Skeletal muscle tissue (tissue), 4 donors: ENCODE measurements around the gene PSMA1. TPM values are rescaled to one million over a fixed set of nuclear protein-coding genes. Genes with fewer than 3 reads are reported as not detected.
"Not testable (repeated sequence)": the region's sequence is repeated elsewhere in the genome, so short reads cannot be mapped to it uniquely, and the experiment has no call there.

Experiments used
- H3K27ac ChIP-seq: one replicate; pipeline ENCODE4 v1.7.0; 2013; ENCODE audit warnings: mild to moderate bottlenecking, low read depth, low read length, inconsistent platforms
- H3K27me3 ChIP-seq, 3 donors: one replicate each; pipeline ENCODE4 v1.7.0; 2013; ENCODE audit warnings: low read length in 3 of 3; ENCODE audit not compliant: control insufficient read depth in 3 of 3, insufficient read depth in 3 of 3
- H3K36me3 ChIP-seq, 3 donors: one replicate each; pipeline ENCODE4 v1.7.0; 2013; ENCODE audit warnings: low read length in 3 of 3; ENCODE audit not compliant: control insufficient read depth in 3 of 3, insufficient read depth in 3 of 3
- H3K4me1 ChIP-seq, 3 donors: one replicate each; pipeline ENCODE4 v1.7.0; 2013; ENCODE audit warnings: low read length in 3 of 3, mild to moderate bottlenecking in 3 of 3; ENCODE audit not compliant: control insufficient read depth in 3 of 3, insufficient read depth in 3 of 3
- H3K4me3 ChIP-seq, 3 donors: one replicate each; pipeline ENCODE4 v1.7.0; 2013; ENCODE audit warnings: low read length in 3 of 3
- H3K9ac ChIP-seq, 3 donors: one replicate each; pipeline ENCODE4 v1.7.0; 2013; ENCODE audit warnings: low read length in 3 of 3, mild to moderate bottlenecking in 3 of 3, moderate library complexity in 2 of 3, low read depth in 1 of 3
- H3K9me3 ChIP-seq, 3 donors: one replicate each; pipeline ENCODE4 v1.7.0; 2013; ENCODE audit warnings: low read length in 3 of 3; ENCODE audit not compliant: control insufficient read depth in 3 of 3
- total RNA-seq: library from RNA; depleted of rRNA; stranded (reverse); fragments of >200 nt; gene quantifications from one replicate; pipeline ENCODE4 v1.2.3, GENCODE V29; 2014
- donor health status: Osteomylitis.

PSMA1 gene
- total RNA-seq = 160 TPM

DNA sequence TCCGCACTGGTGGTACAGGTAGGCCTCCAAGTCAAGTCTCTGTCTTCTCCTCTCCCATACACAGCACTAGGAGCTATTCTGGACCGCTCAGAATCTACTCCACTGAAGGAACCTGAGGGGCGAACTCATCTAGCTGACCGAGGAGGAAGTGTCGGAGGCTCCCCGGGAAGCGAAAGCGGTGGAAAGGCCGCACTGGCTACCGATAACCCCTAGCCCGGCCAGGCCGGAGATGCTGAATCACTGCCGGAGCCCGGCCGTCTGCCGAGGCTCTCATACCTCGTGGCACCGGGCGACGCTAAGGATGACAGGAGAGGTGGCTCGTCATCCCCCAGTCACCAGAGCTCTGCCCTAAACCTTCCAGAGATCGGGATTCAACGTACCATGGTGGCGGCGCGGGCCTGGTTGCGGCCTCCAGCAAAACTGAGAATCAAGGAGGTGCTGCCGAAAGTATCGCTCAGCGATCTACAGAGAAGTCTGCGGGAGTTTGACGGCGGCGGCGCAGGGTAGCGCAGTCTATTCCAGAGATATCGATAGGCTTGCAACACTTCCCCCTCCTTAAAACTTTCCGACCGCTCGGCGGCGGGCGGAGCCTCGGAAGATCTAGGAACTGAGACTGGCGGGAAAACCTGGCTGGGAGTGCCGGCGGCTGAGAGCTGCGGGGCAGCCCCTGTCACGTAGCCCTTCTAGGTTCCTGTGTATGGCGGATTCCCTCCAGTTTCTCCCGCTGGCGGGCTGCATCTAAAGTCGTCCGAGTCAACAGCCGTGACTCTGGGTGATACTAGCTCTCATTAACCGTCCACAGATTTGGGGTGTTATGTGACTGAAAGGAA is at the start of gene PSMA1:
PSMA1 (minus strand) TSS at position 470 of the 830 bp plus-strand sequence; CDS start at position 383, 87 bp downstream.
- Histone ChIP-seq H3K4me3 (peak within 1 kb of the TSS; percentile 80 to 99 (median 95)), H3K36me3 (peaks cover 3 to 25% (median 16%) of the 10 kb centered on the region in 3 donors), H3K9me3 (no peaks in the 10 kb centered on the region), H3K9ac (peak within 1 kb of the TSS; percentile 92 to 100 (median 98)), H3K4me1 (peaks cover 8 to 17% (median 17%) of the 10 kb centered on the region in 3 donors), H3K27me3 (no peaks in the 10 kb centered on the region), H3K27ac (peak within 1 kb of the TSS; percentile 91)

DNA sequence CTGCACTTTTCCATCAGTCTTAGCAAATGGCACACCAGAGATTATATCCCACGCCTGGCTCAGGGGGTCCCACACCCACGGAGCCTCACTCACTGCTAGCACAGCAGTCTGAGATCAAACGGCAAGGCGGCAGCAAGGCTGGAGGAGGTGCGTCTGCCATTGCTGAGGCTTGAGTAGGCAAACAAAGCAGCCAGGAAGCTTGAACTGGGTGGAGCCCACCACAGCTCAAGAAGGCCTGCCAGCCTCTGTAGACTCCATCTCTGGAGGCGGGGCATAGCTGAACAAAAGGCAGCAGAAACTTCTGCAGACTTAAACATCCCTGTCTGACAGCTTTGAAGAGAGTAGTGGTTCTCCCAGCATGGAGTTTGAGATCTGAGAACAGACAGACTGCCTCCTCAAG is 49.3 kb upstream of the PSMA1 start:
- not testable (repeated sequence) for H3K4me1 ChIP-seq, H3K4me3 ChIP-seq, H3K9me3 ChIP-seq, H3K27ac ChIP-seq, H3K27me3 ChIP-seq, H3K36me3 ChIP-seq, H3K9ac ChIP-seq

DNA sequence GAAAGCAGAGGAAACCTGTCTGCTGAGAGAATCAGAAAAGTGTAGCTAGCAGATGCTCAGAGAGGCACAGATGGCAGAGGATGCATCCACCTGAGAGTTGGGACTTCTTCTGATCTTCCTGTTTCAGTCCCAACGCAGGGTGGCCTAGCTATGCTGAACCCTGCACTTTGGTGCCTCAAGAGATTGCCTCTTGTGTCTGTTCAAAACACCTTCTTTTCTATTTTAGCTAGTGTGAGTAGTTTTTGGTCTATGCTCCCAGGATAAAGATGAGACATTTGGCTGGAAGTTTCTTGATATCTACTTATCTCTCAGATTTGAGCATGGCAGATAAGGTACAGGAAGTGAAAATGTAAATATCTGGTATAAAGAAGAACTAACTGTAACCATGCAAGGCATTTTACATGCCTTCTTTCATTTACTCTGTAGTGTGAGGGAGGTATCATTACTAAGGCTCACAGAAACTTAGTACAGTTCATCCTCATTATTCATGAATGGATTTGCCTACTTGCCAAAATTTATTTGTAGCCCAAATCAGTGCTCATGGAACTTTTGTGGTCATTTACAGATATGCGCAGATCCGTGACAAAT is 47.0 kb upstream of the PSMA1 start:
- no peaks in the 10 kb centered on the region for H3K36me3 ChIP-seq
- H3K9me3 ChIP-seq = no peaks in the 10 kb centered on the region

DNA sequence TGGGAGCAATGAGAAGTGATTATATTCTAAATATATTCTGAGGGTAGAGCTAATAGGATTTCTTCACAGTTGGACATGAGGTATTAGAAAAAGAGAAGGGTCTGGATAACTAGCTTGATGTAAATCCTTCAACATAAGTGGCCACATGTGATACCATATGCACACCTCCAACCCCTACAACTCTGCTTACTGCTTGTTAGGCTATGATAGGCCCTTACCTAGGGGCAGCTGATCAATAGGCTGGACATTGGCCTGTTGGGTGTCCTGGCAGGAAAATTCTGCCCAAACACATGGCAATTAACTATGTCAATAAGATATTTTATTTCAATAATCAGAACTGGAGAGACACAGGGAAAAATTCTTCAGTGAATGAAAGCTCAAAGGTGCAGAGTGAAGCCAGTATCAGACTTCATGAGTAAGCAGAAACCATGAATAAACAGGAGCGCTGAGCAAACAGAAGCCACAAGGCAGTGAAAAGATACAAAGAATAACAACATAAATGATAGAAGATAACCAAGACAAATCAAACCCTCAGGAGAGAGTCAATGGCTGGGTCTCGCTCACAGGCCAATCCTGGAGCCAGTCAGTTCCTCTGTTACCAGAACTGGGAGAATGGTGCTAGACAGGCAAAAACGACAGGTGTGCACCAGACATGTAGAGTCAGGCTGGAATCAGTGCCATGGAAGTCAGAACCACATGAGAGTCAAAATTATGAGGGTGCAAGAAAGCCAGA is 46.3 kb upstream of the PSMA1 start:
- Histone ChIP-seq H3K27me3 (no peaks in the 10 kb centered on the region), H3K36me3 (no peaks in the 10 kb centered on the region), H3K4me1 (no peaks in the 10 kb centered on the region), H3K9me3 (no peaks in the 10 kb centered on the region), H3K27ac (no peak overlapping the region), H3K9ac (no peak overlapping the region), H3K4me3 (no peak overlapping the region)

More for the DNA sequence above, 47.0 kb upstream of the PSMA1 start:
- Histone ChIP-seq H3K9ac (no peak overlapping the region), H3K4me3 (no peak overlapping the region), H3K4me1 (no peaks in the 10 kb centered on the region), H3K27me3 (no peaks in the 10 kb centered on the region), H3K27ac (no peak overlapping the region)

DNA sequence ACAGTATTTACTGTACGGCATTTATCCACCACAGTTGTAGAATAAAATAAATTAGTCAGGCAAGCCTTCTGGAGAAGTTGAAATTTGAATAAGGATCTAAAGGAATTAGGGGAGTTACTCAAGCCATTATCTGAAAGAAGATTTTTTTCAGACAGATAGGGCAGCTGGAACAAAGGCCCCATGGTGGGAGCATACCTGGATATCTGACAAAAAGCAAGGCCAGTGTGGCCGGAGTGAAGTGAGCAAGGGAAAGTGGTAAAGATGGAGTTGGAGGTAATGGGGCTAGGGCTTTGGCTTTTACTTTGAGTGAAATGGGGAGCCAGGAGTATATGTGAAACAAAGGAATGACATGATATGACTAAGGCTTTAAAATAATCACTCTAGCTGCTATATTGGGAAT is 45.7 kb upstream of the PSMA1 start:
- Histone ChIP-seq H3K4me3 (no peak overlapping the region), H3K36me3 (no peaks in the 10 kb centered on the region), H3K9me3 (no peaks in the 10 kb centered on the region), H3K27ac (no peak overlapping the region), H3K9ac (no peak overlapping the region), H3K4me1 (no peaks in the 10 kb centered on the region), H3K27me3 (no peaks in the 10 kb centered on the region)

DNA sequence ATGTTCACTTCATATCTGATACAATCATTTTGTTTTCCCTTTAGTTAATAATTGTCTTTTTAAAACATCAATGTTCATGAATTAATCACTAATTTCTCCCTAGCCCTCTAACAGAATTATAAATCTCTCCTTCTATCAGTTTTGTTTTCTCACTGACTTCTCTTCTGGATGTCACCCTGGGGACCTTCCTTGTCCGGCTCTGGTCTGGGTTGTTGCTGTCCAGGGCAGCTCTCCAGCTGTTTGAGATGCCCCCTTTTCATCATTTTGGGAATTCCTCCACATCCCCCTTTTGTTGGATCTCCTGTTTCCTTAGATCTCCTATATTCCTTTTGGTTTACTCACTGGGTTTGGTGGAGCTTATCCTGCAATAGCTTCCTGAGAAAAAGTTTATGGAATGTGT is 35.6 kb upstream of the PSMA1 start:
- H3K27ac ChIP-seq = no peak overlapping the region
- no peaks in the 10 kb centered on the region for H3K9me3 ChIP-seq
- no peaks in the 10 kb centered on the region for H3K27me3 ChIP-seq
- no peaks in the 10 kb centered on the region for H3K4me1 ChIP-seq
- H3K4me3 ChIP-seq = no peak overlapping the region
- no peak overlapping the region for H3K9ac ChIP-seq
- no peaks in the 10 kb centered on the region for H3K36me3 ChIP-seq

DNA sequence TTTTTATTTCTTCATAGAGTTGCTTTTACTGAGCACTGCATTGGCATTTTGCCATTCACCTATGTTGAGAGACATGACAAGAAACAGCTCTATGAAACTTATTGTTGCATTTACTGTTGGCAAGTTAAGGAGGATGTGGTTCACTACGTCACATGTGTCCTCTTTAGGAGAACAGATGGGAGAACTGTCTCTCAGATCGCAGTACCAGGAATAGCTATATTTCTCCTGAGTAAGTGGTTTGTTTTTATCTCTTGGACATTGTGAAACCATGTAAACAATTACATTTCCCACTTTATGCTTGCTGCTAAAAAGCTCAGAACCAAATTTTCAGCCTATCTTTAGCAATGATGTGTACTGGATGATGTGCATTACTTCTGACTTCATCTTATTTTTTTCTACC is 34.8 kb upstream of the PSMA1 start:
- Histone ChIP-seq H3K27ac (no peak overlapping the region), H3K36me3 (no peaks in the 10 kb centered on the region), H3K4me3 (no peak overlapping the region), H3K9me3 (no peaks in the 10 kb centered on the region), H3K4me1 (no peaks in the 10 kb centered on the region), H3K27me3 (no peaks in the 10 kb centered on the region), H3K9ac (no peak overlapping the region)

DNA sequence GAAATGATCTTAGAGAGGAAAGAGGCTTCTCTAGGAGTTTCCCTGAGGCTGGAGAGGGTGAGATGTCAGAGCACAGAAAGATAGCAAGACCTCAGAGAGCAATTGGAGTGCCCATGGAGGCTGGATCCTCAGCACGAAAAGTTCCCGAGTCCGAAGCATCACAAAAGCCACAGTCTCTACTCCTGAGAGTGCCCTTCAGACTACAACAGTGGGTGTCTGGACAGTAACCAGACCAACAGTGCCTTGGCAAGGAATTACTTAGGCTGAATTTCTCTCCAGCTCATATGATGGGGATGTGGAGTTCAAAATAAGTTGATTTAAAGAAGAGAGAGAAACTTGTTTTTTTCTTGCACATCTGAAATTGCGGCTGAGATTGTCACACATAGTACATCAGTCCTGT is 31.9 kb upstream of the PSMA1 start:
- H3K9me3 ChIP-seq = no peaks in the 10 kb centered on the region
- H3K4me3 ChIP-seq = no peak overlapping the region
- H3K36me3 ChIP-seq = no peaks in the 10 kb centered on the region
- H3K27ac ChIP-seq = no peak overlapping the region
- no peaks in the 10 kb centered on the region for H3K4me1 ChIP-seq
- no peaks in the 10 kb centered on the region for H3K27me3 ChIP-seq
- H3K9ac ChIP-seq = no peak overlapping the region

DNA sequence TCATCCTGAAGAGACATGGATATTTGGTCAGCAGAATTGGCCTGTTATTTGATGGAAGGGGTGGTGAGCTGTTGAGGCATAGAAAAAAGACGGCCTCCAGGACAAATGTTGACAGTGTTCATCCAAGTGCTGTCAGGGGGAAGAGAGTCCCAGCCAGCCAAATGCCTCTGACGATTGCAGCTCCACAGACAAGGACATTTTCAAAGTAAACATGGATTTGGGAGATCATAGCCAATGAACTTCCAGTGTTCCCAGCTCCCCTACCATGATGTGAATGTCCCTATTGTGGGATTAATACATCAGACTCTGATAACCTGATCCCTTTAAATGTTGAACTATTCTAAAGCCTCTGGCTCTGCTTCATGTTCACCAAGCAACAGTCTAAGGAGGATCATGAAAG is 31.2 kb upstream of the PSMA1 start:
- Histone ChIP-seq H3K4me1 (no peaks in the 10 kb centered on the region), H3K9me3 (no peaks in the 10 kb centered on the region), H3K27ac (no peak overlapping the region), H3K4me3 (no peak overlapping the region), H3K36me3 (no peaks in the 10 kb centered on the region), H3K9ac (no peak overlapping the region), H3K27me3 (no peaks in the 10 kb centered on the region)

DNA sequence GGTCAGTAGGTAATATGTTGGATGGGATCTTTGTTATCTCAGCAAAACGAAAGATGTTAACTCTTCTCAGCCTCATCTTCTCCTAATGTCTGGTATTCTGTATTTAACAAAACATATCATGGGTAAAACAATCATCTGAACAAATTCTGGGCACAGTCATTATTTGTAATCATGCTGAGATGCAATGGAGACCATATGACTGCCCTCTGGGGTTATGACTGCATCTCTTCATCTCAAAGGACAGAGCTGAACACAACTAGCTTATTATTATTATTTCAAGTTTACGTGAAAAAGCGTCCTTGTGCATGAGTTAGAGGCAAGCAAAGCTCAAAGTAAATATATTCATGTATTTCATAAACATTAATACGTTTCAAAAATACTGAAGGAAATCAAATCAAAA is 29.7 kb upstream of the PSMA1 start:
- Histone ChIP-seq H3K27me3 (no peaks in the 10 kb centered on the region), H3K9me3 (no peaks in the 10 kb centered on the region), H3K4me3 (no peak overlapping the region), H3K36me3 (no peaks in the 10 kb centered on the region), H3K4me1 (no peaks in the 10 kb centered on the region), H3K9ac (no peak overlapping the region), H3K27ac (no peak overlapping the region)
